HCT116 (cell line): ENCODE data around the gene DZIP1L. TPM values are rescaled to one million over a fixed set of nuclear protein-coding genes. Genes with fewer than 3 reads are reported as not detected.

ENCODE experiments used
- ATAC-seq: fragments of 200-7000 bp; cut with Tn5 transposase; 2 replicates; pipeline ENCODE4 v1.9.1; 2020; ENCODE audit warnings: mild to moderate bottlenecking, moderate library complexity
- BruUV-seq: library from RNA; stranded (reverse); fragments of 400-500 nt; replicated peaks from 2 replicates; lab custom pipeline; 2021; lab: Mats Ljungman, UMichigan
- CTCF ChIA-PET: fragments of 300-600 bp; sonication (Branson Sonifier 250); formaldehyde crosslinking; loops from one replicate; lab custom pipeline; 2021; ENCODE audit warnings: antibody characterized with exemption; lab: Charles Lee
- POLR2A ChIA-PET: fragments of 300-600, 350-600 bp; sonication (Branson Sonifier 250); formaldehyde crosslinking; loops from one replicate; lab custom pipeline; 2021; ENCODE audit warnings: antibody characterized with exemption; lab: Charles Lee
- RAD21 ChIA-PET, 2 experiments: fragments of 300-600 bp; sonication (Branson Sonifier 250); formaldehyde crosslinking; loops; one replicate each; lab custom pipeline; 2023; ENCODE audit warnings: low total read pairs in 2 of 2; ENCODE audit not compliant: uncharacterized antibody in 2 of 2, unreplicated experiment in 2 of 2, low non-redundant PET in 1 of 2; lab: Charles Lee
- DNase-seq: peaks from one replicate; pipeline ENCODE4 v3.0.0-alpha.2; 2010; ENCODE audit warnings: low read depth, low spot score
- H2AFZ ChIP-seq: fragments of 200-600 bp; shearing (Covaris generic), sonication (generic); 2 replicates; pipeline ENCODE4 v1.6.1; 2017; ENCODE audit warnings: low read depth, mixed run types, mixed read lengths, antibody characterized with exemption, low read length; ENCODE audit not compliant: poor library complexity, severe bottlenecking
- H3K27ac ChIP-seq: 2 replicates; pipeline ENCODE4 v1.5.1; 2012; ENCODE audit warnings: low read depth, low read length
- H3K27me3 ChIP-seq: fragments of 200-600 bp; sonication (generic); 2 replicates; pipeline ENCODE4 v1.6.1; 2016; ENCODE audit warnings: mixed run types, low read length, mixed read lengths; ENCODE audit not compliant: insufficient read depth
- H3K36me3 ChIP-seq, 2 experiments: fragments of 200-500 bp in 1 of 2; fragments of 200-600 bp in 1 of 2; sonication (Bioruptor generic) in 1 of 2; sonication (generic) in 1 of 2; 2 replicates each; pipeline versions ENCODE4 v1.5.1 to v1.6.1; 2014 to 2016; ENCODE audit warnings: low read length in 2 of 2, inconsistent platforms in 1 of 2, mixed read lengths in 1 of 2, mixed run types in 1 of 2; ENCODE audit not compliant: insufficient read depth in 2 of 2, control insufficient read depth in 1 of 2
- H3K4me1 ChIP-seq, 2 experiments: fragments of 200-600 bp in 1 of 2; sonication (generic) in 1 of 2; 2 replicates each; pipeline versions ENCODE4 v1.5.1 to v1.6.1; 2012 to 2017; ENCODE audit warnings: low read length in 2 of 2, inconsistent platforms in 1 of 2, mild to moderate bottlenecking in 1 of 2, mixed read lengths in 1 of 2, mixed run types in 1 of 2, moderate library complexity in 1 of 2; ENCODE audit not compliant: insufficient read depth in 2 of 2, control insufficient read depth in 1 of 2
- H3K4me2 ChIP-seq: fragments of 200-600 bp; sonication (generic); 2 replicates; pipeline ENCODE4 v1.6.1; 2017; ENCODE audit warnings: mixed run types, low read length, mixed read lengths
- H3K4me3 ChIP-seq, 2 experiments: fragments of 200-600 bp in 1 of 2; sonication (generic) in 1 of 2; replicated peaks in 1 of 2; 2 replicates each; pipeline ENCODE4 v1.5.1; 2011 to 2016; ENCODE audit warnings: low read length in 2 of 2, control low read depth in 1 of 2, low read depth in 1 of 2, mild to moderate bottlenecking in 1 of 2, mixed read lengths in 1 of 2, mixed run types in 1 of 2
- H3K79me2 ChIP-seq: fragments of 200-600 bp; sonication (generic); 2 replicates; pipeline ENCODE4 v1.6.1; 2017; ENCODE audit warnings: mild to moderate bottlenecking, mixed run types, low read length, moderate library complexity, mixed read lengths; ENCODE audit not compliant: insufficient read depth
- H3K9ac ChIP-seq: fragments of 200-600 bp; sonication (generic); 2 replicates; pipeline ENCODE4 v1.6.1; 2016; ENCODE audit warnings: low read length, mixed read lengths
- H3K9me2 ChIP-seq: fragments of 200-600 bp; sonication (generic), shearing (Covaris generic); 2 replicates; pipeline ENCODE4 v1.6.1; 2017; ENCODE audit warnings: mixed run types, mild to moderate bottlenecking, moderate library complexity; ENCODE audit not compliant: insufficient read depth
- H3K9me3 ChIP-seq, 2 experiments: fragments of 200-500 bp in 1 of 2; fragments of 200-600 bp in 1 of 2; sonication (Bioruptor generic) in 1 of 2; sonication (generic) in 1 of 2; 2 replicates each; pipeline ENCODE4 v1.6.1; 2014 to 2017; ENCODE audit warnings: low read length in 2 of 2, mixed read lengths in 2 of 2, inconsistent platforms in 1 of 2, low read depth in 1 of 2, mild to moderate bottlenecking in 1 of 2, mixed run types in 1 of 2, moderate library complexity in 1 of 2; ENCODE audit not compliant: control insufficient read depth in 1 of 2, insufficient read depth in 1 of 2
- H4K20me1 ChIP-seq: fragments of 200-600 bp; sonication (generic), shearing (Covaris generic); 2 replicates; pipeline ENCODE4 v1.6.1; 2017; ENCODE audit warnings: mixed run types, mild to moderate bottlenecking, moderate library complexity; ENCODE audit not compliant: insufficient read depth
- CBX3 ChIP-seq: IDR thresholded peaks from 2 replicates; pipeline ENCODE4 v1.6.1; 2012; ENCODE audit warnings: low read depth
- EGR1 ChIP-seq: IDR thresholded peaks from 2 replicates; pipeline ENCODE4 v1.6.1; 2012; ENCODE audit warnings: low read depth
- EZH2 ChIP-seq: fragments of 200-600 bp; sonication (generic); IDR thresholded peaks from 2 replicates; pipeline ENCODE4 v1.6.1; 2017; ENCODE audit warnings: antibody characterized with exemption, mixed run types
- FOSL1 ChIP-seq: IDR thresholded peaks from 2 replicates; pipeline ENCODE4 v1.6.1; 2012; ENCODE audit warnings: low read depth
- JUND ChIP-seq: IDR thresholded peaks from 2 replicates; pipeline ENCODE4 v1.6.1; 2012
- POLR2A ChIP-seq: IDR thresholded peaks from 2 replicates; pipeline ENCODE4 v1.7.0; 2011; ENCODE audit warnings: borderline replicate concordance; ENCODE audit not compliant: insufficient read depth, insufficient read length; ENCODE audit errors: extremely low read depth
- SRF ChIP-seq: IDR thresholded peaks from 2 replicates; pipeline ENCODE4 v1.6.1; 2012; ENCODE audit warnings: low read depth
- ZNF274 ChIP-seq: fragments of 200-500 bp; sonication (Bioruptor generic); IDR thresholded peaks from 2 replicates; pipeline ENCODE4 v1.6.1; 2014; ENCODE audit warnings: mild to moderate bottlenecking, low read depth, low read length, inconsistent platforms
- intact Hi-C: fragments of 100-400 bp; cut with micrococcal nuclease; formaldehyde crosslinking; loops from 2 replicates; pipeline ENCODE4 v1.10.0; 2022
- total RNA-seq: library from RNA; stranded (reverse); gene quantifications from one replicate; pipeline ENCODE4 v1.2.1, GENCODE V29; 2021; ENCODE audit not compliant: unreplicated experiment
- TF ChIP-seq, protein P1 (sequence below): IDR thresholded peaks from 2 replicates; pipeline ENCODE4 v1.6.1; 2012; ENCODE audit warnings: low read depth
- TF ChIP-seq, protein P2 (sequence below): IDR thresholded peaks from 2 replicates; pipeline ENCODE4 v1.6.1; 2012

Gene DZIP1L
- total RNA-seq, 1 experiment from 2014 or later, result 9.6 TPM

DNA sequence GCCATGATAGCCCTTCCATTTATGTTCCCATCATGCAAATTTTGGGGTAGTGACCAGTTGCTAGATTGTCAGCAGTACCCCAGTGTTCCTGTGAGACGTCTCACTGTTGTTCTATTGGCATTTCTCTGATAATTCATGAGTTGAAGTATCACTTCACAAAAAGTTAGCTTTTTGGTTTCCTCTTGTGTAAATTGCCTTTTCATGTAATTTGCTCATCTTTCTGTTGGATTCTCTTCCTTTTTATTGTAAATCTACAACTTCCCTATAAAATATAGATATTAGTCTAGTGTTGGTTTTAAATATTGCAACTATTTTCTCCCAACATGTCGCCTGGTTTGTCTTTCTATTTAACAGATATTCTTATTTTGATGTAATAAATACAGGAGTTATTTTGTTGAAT is 24.3 kb upstream of the DZIP1L start (continued):
- TF ChIP-seq, protein P1, sequence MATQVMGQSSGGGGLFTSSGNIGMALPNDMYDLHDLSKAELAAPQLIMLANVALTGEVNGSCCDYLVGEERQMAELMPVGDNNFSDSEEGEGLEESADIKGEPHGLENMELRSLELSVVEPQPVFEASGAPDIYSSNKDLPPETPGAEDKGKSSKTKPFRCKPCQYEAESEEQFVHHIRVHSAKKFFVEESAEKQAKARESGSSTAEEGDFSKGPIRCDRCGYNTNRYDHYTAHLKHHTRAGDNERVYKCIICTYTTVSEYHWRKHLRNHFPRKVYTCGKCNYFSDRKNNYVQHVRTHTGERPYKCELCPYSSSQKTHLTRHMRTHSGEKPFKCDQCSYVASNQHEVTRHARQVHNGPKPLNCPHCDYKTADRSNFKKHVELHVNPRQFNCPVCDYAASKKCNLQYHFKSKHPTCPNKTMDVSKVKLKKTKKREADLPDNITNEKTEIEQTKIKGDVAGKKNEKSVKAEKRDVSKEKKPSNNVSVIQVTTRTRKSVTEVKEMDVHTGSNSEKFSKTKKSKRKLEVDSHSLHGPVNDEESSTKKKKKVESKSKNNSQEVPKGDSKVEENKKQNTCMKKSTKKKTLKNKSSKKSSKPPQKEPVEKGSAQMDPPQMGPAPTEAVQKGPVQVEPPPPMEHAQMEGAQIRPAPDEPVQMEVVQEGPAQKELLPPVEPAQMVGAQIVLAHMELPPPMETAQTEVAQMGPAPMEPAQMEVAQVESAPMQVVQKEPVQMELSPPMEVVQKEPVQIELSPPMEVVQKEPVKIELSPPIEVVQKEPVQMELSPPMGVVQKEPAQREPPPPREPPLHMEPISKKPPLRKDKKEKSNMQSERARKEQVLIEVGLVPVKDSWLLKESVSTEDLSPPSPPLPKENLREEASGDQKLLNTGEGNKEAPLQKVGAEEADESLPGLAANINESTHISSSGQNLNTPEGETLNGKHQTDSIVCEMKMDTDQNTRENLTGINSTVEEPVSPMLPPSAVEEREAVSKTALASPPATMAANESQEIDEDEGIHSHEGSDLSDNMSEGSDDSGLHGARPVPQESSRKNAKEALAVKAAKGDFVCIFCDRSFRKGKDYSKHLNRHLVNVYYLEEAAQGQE, result no peak
- TF ChIP-seq ZNF274, result no peak
- TF ChIP-seq EZH2, result no peak
- TF ChIP-seq JUND, result no peak

DNA sequence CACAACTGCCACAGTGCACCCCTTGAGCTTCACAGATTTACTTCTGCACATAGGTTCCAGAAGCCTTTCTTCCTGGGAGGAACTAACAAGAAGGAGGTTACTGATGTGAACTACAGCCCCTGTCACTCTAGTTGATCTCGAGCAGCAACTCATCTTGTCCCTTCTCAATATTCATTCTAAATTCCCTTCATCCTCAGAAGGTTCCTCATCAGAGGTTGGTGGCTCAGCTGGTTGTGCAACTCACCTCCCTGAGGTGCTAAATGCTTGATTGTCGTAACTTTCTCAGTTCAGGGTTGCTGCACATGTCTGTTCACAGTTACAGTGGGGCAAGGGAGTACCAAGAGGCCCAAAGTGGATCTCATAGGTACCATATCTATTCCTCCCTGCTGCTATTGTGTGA is 22.5 kb upstream of the DZIP1L start:
- TF ChIP-seq CBX3 (no peak), POLR2A (no peak), SRF (no peak), FOSL1 (no peak), EZH2 (no peak), EGR1 (no peak), JUND (no peak)
- TF ChIP-seq, protein P2, sequence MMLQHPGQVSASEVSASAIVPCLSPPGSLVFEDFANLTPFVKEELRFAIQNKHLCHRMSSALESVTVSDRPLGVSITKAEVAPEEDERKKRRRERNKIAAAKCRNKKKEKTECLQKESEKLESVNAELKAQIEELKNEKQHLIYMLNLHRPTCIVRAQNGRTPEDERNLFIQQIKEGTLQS, result no peak
- ATAC-seq (no peak), DNase-seq (no peak)
- Histone ChIP-seq H3K4me3 (no peak overlapping the region), H3K9me3 (no peaks in the 10 kb centered on the region), H3K36me3 (no peaks in the 10 kb centered on the region), H3K9ac (no peak overlapping the region), H3K79me2 (no peaks in the 10 kb centered on the region), H2AFZ (no peak overlapping the region), H3K27ac (no peak overlapping the region), H3K4me2 (no peak overlapping the region), H3K4me1 (no peaks in the 10 kb centered on the region), H4K20me1 (no peaks in the 10 kb centered on the region), H3K9me2 (no peaks in the 10 kb centered on the region), H3K27me3 (no peaks in the 10 kb centered on the region)
- intact Hi-C loops, result no loop called here
- no TSS peak for BruUV-seq
- RAD21 ChIA-PET, result no interaction called here
- CTCF ChIA-PET, result no interaction called here
- POLR2A ChIA-PET, result no interaction called here
